ENCODE data around the gene DPYD.

Gene DPYD

DNA sequence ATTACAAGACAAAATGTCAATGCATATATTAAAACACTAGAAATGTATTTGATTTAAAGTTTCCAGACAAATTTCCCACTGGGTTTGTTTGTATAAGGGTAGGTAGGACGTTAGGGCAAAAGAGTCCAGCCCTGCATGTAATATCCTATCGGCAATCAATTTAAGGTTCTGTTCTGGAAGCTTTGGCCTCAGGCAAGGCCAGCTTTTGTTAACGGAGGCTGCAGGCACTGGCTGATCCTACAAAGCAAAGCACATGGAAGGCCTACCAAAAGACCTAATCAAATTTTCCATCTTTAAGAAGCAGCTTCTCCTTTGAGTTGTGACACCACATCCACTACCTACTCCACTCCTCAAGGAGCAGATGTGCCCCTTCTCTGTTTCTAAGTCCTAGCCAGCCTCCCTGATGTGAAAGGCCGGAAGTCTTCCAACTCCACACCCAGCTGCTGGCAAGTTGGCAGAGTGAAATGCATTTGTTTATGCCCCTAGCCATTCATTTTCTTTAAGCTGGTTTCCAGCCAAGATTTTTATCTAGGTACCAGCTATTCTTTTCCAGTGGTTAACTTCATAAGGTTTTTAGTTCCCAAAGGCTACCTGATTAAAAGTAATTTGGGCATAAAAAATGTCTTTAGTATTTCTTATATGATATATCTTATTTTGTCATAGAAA is 746.7 kb downstream of the DPYD start:
- no peak for DNase-seq

- DNase-seq: no peak
Observed at GRCh38 chr1:97170300-97170699, 750.5 kb downstream of the DPYD start.

DNA sequence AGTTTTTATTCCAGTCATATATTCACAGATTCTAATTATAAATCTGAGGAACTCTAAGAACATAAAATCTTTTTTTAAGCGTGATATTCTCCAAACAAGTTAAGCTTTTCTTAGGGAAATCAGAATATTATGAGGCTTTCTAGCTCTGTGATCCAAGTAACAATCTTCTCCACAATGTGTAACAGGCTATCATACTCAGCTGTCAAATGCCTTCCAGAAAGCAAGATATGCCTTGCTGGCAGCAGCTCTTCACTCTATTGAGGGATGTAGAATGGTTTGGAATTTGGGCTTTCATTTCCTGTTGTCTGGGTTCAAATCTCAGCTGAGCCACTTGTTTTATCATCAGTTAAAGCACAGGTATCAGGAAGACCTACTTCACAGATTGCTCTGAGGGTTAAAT is 752.8 kb downstream of the DPYD start:
- DNase-seq: no peak

GRCh38 chr1:97167246-97167645 is 753.6 kb downstream of the DPYD start:
- no peak for DNase-seq

DNA sequence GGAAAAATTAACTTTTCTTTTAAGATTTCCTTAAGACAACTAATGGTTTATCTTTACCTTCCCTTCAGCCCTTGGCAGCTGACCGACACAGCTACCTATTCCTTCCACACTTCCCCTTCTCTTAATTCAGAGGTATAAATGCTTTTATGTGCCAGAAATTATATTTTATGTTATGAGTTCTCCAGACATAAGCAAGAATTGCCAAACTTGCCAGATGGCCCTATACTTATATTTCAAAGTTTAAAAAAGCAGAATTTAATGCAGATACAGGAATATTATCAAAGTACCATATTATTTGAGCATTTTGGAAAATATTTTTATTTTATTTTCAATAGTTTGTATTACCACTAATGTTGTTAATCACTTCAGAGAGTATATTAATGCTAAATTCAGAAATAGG is 754.2 kb downstream of the DPYD start:
- no peak for DNase-seq

DNA sequence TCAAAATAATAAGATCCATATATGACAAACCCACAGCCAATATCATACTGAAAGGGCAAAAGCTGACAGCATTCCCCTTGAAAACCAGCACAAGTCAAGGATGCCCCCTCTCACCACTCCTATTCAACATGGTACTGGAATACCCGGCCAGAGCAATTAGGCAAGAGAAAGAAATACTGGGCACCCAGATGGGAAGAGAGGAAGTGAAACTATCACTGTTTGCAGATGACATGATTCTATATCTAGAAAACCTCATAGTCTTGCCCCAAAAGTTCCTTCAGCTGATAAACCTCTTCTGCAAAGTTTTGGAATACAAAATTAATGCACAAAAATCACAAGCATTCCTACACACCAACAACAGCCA is 756.6 kb downstream of the DPYD start:
- DNase-seq: no peak

DNA sequence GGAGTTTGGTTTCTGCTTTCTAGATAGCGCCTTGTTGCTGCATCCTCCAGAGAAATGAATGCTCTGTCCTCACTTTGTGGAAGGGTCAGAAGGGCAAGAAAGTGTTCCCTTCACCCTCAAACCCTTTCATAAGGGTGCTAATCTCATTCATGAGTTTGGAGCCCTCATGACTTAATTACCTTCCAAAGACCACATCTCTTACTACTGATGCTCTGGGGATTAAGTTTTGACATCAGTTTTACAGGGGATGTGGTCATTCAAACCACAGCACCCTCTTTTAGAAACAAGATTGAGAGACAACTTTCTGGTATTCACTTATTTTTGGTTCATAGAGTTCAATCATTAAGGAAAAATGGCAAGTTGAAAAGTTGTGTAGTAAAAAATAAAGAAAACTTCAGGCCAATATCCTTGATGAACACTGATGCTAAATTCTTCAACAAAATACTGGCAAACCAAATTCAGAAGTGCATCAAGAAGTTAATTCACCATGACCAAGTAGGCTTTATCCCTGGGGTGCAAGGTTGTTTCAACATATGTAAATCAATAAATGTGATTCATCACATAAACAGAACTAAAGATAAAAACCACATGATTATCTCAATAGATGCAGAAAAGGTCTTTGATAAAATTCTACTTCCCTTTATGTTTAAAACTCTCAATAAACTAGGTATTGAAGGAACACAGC is 757.1 kb downstream of the DPYD start:
- DNase-seq: no peak

DNA sequence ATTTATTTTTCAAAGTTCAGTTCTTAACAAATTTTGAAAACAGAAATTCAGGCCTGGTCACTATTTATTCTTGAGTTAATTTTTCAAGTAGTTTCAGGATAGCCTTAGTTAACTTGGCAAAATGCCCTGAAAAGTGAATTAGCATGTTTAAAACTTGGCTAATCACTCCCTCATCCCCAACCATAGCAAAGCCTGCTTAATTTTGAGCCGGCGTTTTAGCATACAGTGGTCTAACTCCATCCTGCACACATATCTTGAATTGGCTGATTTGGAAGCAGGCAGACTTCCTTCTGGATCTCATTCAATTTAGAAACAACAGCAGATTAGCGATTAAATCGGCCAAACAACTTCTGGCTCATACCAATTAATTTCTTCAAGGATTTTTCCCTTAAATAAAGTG is 760.0 kb downstream of the DPYD start:
- DNase-seq: no peak

DNA sequence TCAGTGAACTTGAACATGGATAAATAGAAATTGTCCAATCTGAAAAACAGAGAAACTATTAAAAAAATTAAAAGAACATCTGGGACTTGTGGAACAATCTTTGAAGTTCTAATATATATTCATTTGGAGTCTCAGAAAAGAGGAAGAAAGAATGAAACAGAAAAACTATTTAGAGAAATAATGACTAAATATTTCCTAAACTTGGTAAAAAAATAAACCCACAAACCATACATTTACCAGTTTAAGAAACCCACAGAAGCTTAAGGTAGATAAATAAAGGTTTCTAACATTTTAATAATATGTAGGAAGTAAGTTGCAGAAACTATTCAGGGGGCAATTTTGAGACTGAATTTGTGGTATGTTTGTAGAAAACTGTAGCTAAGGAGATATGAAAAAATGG is 761.5 kb downstream of the DPYD start:
- no peak for DNase-seq

DNA sequence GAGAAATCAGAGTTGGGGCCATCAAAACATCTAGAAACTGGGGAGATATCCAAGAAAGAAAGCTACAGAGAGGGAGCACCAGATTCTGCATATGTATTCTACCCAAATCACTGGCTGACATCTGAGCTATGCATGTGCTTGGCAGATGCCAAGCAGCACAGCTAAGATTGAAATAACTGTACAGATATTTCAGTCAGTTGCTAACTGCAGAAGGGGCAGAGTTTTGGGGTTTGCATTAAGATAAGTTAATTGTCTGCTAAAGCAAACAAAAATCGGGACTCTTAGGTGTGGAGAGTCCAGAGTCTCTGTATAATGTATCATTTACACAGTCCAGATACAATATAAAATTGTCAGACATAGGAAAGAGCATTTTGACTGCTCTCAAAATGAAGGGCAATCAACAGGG is 762.1 kb downstream of the DPYD start:
- no peak for DNase-seq

DNA sequence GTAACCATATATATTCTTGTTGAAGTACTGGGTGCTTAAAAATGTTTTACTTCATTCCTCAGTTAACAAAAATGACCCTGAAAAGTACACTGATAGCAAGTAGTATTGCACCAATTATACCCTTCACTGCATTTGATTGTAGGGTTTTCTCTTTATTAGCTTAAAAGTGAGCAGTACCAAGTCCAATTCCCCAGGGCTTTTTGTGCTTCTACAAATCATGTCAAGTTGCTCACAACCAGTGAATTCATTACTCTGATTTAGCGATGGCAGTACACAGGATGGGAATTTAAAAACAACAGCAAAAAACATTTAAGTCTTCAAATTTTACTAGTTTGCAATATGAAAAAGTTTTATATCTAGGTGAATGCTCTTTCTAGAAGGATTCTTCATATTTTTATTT is 762.8 kb downstream of the DPYD start:
- DNase-seq: no peak

- no peak for DNase-seq
Observed at GRCh38 chr1:97151651-97152050, 769.2 kb downstream of the DPYD start.

- DNase-seq: no peak
Observed at GRCh38 chr1:97145321-97145956, 775.4 kb downstream of the DPYD start.

- no peak for DNase-seq
Observed at GRCh38 chr1:97144527-97144926, 776.3 kb downstream of the DPYD start.

DNA sequence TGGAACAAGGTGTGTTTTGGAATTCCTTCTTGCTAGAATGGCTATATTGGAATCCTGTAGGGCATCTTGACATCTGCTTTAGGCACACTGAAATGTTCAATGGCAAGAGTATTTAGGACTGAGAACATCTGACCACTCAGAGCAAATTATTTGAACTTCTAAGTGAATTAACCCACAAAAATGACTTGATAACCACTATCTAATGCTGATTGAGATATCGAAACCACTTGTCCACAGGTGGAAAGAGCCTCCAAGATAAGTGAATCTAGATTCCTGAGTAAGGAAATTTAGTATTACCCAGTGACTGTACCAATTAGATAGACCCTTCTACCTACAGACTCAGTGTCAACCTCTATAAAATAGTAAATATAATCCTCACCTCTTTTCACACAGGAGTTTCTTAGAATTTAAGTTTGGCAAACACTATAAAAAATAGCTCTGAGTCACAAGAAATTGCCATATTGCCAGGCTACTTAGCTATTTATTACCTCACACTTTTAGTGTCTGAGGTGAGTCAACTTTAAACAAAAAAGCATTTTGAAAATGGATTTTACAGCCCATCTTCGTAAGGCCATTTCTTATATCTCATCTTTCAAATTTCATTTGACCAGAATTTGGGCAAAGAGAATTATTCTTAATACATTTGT is 777.5 kb downstream of the DPYD start:
- no peak for DNase-seq

GRCh38 chr1:97140611-97141010 is 780.2 kb downstream of the DPYD start:
- no peak for DNase-seq

DNA sequence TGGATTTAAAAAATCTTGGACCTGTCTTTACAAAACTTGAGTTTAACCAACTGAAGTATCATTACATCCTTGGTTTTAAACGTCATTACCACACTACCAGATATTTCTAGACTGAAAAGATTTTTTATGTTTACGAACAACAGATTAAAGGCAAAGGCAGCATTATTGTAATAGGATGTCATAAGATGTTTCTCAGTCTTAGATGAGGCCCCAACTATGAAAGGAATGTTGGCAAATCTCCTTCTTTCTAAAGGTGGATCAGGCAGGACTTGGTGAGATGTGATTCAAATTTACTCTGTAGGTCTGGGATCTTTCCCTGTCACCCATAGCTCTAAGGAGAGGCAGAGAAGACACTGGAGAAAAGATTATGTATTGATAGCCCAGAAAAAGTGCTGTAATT is 781.3 kb downstream of the DPYD start:
- no peak for DNase-seq

DNA sequence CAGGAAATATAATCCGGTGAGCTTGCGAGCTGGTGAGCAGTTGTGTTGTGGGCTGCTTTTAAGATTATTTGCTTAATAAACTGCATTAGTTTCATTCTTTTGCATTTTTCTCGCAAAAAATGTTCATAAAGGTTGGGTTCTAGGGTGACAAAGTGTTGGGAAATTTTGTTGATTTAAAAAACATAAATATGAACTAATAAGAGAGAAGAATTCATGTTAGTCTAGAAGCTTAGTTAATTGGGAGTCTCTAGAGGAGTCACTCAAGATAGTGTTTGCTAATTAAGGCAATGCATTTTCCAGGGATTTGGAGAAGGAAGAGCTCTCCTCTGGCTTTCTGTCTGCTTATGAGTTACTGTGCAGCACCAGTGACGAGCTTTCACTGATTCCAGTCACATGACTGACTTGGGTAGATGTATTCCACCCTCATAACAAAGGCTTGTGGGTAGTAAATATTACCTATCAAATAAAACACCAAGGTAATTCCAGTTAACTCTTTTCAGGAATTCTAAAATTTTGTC is 782.3 kb downstream of the DPYD start:
- no peak for DNase-seq

GRCh38 chr1:97137862-97138514 is 782.8 kb downstream of the DPYD start:
- DNase-seq: no peak

DNA sequence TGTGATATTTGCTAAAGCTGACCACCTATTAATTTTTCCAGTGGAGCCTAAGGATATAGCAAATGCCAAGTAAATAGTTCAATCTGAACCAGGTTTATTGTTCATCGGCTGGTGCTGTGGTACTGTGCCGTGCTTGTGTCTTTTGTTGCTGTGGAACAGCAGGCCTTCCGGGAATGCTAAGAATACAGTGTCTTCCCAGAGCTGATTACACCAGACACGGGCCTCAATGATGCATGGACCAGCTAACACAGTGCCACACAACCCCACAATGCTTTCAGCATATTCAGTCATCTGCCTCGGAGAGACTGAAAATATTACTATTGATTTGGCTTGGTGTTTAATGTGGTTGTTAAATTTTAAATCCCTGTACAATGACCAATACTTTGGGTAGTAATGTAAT is 783.8 kb downstream of the DPYD start:
- no peak for DNase-seq

DNA sequence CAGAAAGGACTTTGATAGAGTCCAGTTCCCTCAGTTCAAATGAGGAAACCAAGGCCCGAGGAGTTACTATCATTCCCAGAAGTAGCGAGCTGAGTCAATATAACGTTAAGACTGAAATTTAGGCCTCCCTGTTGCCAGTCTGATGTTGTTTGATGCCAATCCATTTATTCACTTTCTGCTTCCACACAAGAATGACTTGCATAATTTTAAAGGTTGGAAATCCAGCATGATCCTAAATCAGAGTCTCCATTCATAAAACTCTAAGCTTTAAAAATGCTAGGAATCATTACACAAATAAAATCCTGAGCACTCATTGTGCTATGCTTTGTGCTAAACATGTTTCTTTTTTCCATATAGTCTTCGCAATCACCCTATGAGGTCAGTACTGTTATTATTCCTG is 784.9 kb downstream of the DPYD start:
- DNase-seq: no peak

DNA sequence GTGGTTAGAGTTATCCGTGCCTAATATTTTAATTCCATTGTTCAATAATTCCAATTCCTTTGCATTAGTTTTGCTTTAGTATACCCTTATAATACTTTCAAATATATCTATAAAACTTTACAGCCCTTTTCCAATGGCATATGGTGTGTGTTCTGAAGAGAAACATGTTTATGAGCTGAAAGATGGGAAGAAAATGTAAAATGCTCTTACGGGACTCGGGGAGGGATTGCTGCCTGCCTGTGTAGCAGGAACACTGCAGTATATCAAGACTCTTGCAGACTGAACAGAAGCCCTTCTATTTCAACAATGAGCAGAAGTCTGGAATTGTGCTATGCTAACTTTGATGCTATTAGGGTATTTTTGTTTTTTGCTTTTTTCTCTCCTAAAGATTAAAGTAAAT is 792.4 kb downstream of the DPYD start:
- DNase-seq: no peak
